Globus pallidus (tissue), 1 donor: ENCODE measurements around the gene TMEM263.
"Not testable (repeated sequence)": the region's sequence is repeated elsewhere in the genome, so short reads cannot be mapped to it uniquely, and the experiment has no call there.

Experiments used
- DNase-seq: peaks from one replicate; pipeline ENCODE4 v3.0.0-alpha.2; 2015; ENCODE audit warnings: low spot score

Gene TMEM263

GRCh38 chr12:106955377-106956047, at the start of gene TMEM263:
Gene TMEM263, plus strand, starts transcription at chr12:106955907. Its CDS starts 11,210 bp downstream, at chr12:106967117.
- DNase-seq = peak; percentile 90

- no peak for DNase-seq
These were observed 49.0 kb upstream of the TMEM263 start for GRCh38 chr12:106906715-106907114.

GRCh38 chr12:106907411-106907810, 48.3 kb upstream of the TMEM263 start:
- no peak for DNase-seq

- DNase-seq = no peak
These were observed 47.9 kb upstream of the TMEM263 start for GRCh38 chr12:106907846-106908245.

GRCh38 chr12:106908561-106908960, 47.1 kb upstream of the TMEM263 start:
- no peak for DNase-seq

- DNase-seq = no peak
These were observed 45.5 kb upstream of the TMEM263 start for GRCh38 chr12:106910202-106910601.

GRCh38 chr12:106911581-106911980, 44.1 kb upstream of the TMEM263 start:
- DNase-seq = no peak

GRCh38 chr12:106913456-106913855, 42.3 kb upstream of the TMEM263 start:
- DNase-seq = no peak

GRCh38 chr12:106914796-106915634, 40.7 kb upstream of the TMEM263 start:
- no peak for DNase-seq

- DNase-seq = no peak
These were observed 40.1 kb upstream of the TMEM263 start for GRCh38 chr12:106915635-106916026.

- DNase-seq = no peak
These were observed 38.2 kb upstream of the TMEM263 start for GRCh38 chr12:106917503-106917902.

- DNase-seq = no peak
These were observed 37.0 kb upstream of the TMEM263 start for GRCh38 chr12:106918746-106919145.

- peak; percentile 29 for DNase-seq
These were observed 35.7 kb upstream of the TMEM263 start for GRCh38 chr12:106919910-106920544.

- DNase-seq = not testable (repeated sequence)
These were observed 33.7 kb upstream of the TMEM263 start for GRCh38 chr12:106921976-106922375.

GRCh38 chr12:106923594-106923993, 32.1 kb upstream of the TMEM263 start:
- DNase-seq = not testable (repeated sequence)

- DNase-seq = no peak
These were observed 31.3 kb upstream of the TMEM263 start for GRCh38 chr12:106924268-106924861.

- DNase-seq = no peak
These were observed 29.1 kb upstream of the TMEM263 start for GRCh38 chr12:106926657-106927056.

GRCh38 chr12:106934277-106934676, 21.4 kb upstream of the TMEM263 start:
- DNase-seq = no peak

GRCh38 chr12:106941481-106942156, 14.1 kb upstream of the TMEM263 start:
- DNase-seq = no peak

GRCh38 chr12:106942775-106943174, 12.9 kb upstream of the TMEM263 start:
- no peak for DNase-seq

- DNase-seq = no peak
These were observed 10.4 kb upstream of the TMEM263 start for GRCh38 chr12:106945261-106945851.
